DND-41 (cell line): ENCODE data around the gene PYGM.
A peak's percentile ranks its signal among the peaks of the same experiment; 100 is the strongest.

Source experiments
- ATAC-seq: fragments of 200-7000 bp; cut with Tn5 transposase; 3 replicates; pipeline ENCODE4 v1.9.1; 2021; ENCODE audit warnings: low read depth; ENCODE audit not compliant: insufficient read depth
- DNase-seq: peaks from one replicate; pipeline ENCODE4 v3.0.0-alpha.2; 2020
- H2AFZ ChIP-seq: 2 replicates; pipeline ENCODE4 v1.6.0; 2012; ENCODE audit warnings: low read depth, low read length
- H3K27ac ChIP-seq: 2 replicates; pipeline ENCODE4 v1.5.1; 2012; ENCODE audit warnings: low read length, inconsistent platforms
- H3K27me3 ChIP-seq: fragments of 200-600 bp; sonication (generic); 2 replicates; pipeline ENCODE4 v1.6.0; 2012; ENCODE audit warnings: low read length, mild to moderate bottlenecking, inconsistent platforms; ENCODE audit not compliant: insufficient read depth, poor library complexity
- H3K36me3 ChIP-seq: 2 replicates; pipeline ENCODE4 v1.5.1; 2012; ENCODE audit warnings: low read length, inconsistent platforms; ENCODE audit not compliant: insufficient read depth
- H3K4me1 ChIP-seq: 2 replicates; pipeline ENCODE4 v1.5.1; 2012; ENCODE audit warnings: mild to moderate bottlenecking, low read length; ENCODE audit not compliant: insufficient read depth
- H3K4me2 ChIP-seq: 2 replicates; pipeline ENCODE4 v1.6.0; 2012; ENCODE audit warnings: mild to moderate bottlenecking, moderate library complexity, low read length, inconsistent platforms; ENCODE audit not compliant: insufficient read depth
- H3K4me3 ChIP-seq, 2 experiments: fragments of 200-600 bp in 1 of 2; shearing (Covaris generic) in 1 of 2; 2 replicates each; pipeline ENCODE4 v1.5.1; 2012 to 2016; ENCODE audit warnings: inconsistent platforms in 2 of 2, low read length in 2 of 2, mild to moderate bottlenecking in 2 of 2, low read depth in 1 of 2, moderate library complexity in 1 of 2
- H3K79me2 ChIP-seq: 2 replicates; pipeline ENCODE4 v1.6.0; 2012; ENCODE audit warnings: low read length, inconsistent platforms; ENCODE audit not compliant: insufficient read depth
- H3K9ac ChIP-seq: 2 replicates; pipeline ENCODE4 v1.6.0; 2012; ENCODE audit warnings: low read depth, mild to moderate bottlenecking, inconsistent platforms, low read length, moderate library complexity
- H3K9me3 ChIP-seq: 2 replicates; pipeline ENCODE4 v1.5.1; 2012; ENCODE audit warnings: low read length, moderate library complexity, mild to moderate bottlenecking, inconsistent platforms; ENCODE audit not compliant: insufficient read depth, severe bottlenecking
- H4K20me1 ChIP-seq: 2 replicates; pipeline ENCODE4 v1.6.0; 2012; ENCODE audit warnings: low read length; ENCODE audit not compliant: insufficient read depth
- EZH2 ChIP-seq: IDR thresholded peaks from 3 replicates; pipeline ENCODE4 v1.6.1; 2012; ENCODE audit warnings: borderline replicate concordance, low read depth, mild to moderate bottlenecking, moderate library complexity, low read length, inconsistent platforms; ENCODE audit not compliant: severe bottlenecking
- TF ChIP-seq, protein P1 (sequence below): IDR thresholded peaks from 2 replicates; pipeline ENCODE4 v1.5.1; 2012; ENCODE audit warnings: borderline replicate concordance, low read length, moderate library complexity, mild to moderate bottlenecking; ENCODE audit not compliant: poor library complexity, severe bottlenecking; ENCODE audit errors: extremely low read depth

The PYGM gene

DNA sequence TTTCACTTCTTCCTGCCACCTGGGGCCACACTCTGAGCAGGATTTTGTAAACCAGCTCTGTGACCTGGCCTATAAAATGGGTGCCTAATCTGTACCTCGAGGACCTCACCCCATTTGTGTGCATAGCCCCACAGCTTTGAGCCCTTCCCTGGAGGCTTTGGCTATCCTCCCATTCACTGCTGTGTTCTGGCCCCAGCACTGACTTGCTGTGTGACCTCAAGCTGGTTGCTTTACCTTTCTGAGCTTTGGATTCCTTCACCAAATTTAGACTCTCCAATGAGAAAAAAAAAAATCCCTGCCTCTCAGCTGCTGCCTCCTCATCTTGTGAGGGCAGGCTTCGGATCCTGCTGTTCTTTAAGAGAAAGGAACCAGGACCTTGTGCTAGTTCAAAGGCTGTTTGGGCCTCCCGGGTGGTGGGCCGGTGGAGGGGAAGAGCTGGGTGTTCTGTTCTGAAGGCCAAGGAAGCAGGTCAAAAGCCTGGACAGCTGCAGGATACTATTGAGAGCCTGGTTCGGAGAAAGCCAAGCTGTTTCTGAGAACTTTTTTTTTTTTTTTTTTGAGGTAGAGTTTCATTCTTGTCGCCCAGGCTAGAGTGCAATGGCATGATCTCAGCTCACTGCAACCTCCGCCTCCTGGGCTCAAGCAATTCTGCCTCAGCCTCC lies 1.1 kb upstream of the PYGM start:
- H4K20me1 ChIP-seq: peaks cover 47% of the 10 kb centered on the region
- no peak overlapping the region for H3K4me2 ChIP-seq
- no peaks in the 10 kb centered on the region for H3K27me3 ChIP-seq
- no peak overlapping the region for H3K4me3 ChIP-seq
- H3K4me1 ChIP-seq: peaks cover 23% of the 10 kb centered on the region
- peaks cover 38% of the 10 kb centered on the region for H3K36me3 ChIP-seq
- peaks cover 18% of the 10 kb centered on the region for H3K79me2 ChIP-seq
- no peak overlapping the region for H2AFZ ChIP-seq
- peak; percentile 4; the same call in 1 of the 3 replicates for ATAC-seq
- DNase-seq: no peak
- TF ChIP-seq, protein P1, sequence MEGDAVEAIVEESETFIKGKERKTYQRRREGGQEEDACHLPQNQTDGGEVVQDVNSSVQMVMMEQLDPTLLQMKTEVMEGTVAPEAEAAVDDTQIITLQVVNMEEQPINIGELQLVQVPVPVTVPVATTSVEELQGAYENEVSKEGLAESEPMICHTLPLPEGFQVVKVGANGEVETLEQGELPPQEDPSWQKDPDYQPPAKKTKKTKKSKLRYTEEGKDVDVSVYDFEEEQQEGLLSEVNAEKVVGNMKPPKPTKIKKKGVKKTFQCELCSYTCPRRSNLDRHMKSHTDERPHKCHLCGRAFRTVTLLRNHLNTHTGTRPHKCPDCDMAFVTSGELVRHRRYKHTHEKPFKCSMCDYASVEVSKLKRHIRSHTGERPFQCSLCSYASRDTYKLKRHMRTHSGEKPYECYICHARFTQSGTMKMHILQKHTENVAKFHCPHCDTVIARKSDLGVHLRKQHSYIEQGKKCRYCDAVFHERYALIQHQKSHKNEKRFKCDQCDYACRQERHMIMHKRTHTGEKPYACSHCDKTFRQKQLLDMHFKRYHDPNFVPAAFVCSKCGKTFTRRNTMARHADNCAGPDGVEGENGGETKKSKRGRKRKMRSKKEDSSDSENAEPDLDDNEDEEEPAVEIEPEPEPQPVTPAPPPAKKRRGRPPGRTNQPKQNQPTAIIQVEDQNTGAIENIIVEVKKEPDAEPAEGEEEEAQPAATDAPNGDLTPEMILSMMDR: no peak
- H3K9me3 ChIP-seq: no peaks in the 10 kb centered on the region
- peak overlapping the region; percentile 12; the same call in 1 of the 2 replicates for H3K27ac ChIP-seq
- no peak overlapping the region for H3K9ac ChIP-seq

DNA sequence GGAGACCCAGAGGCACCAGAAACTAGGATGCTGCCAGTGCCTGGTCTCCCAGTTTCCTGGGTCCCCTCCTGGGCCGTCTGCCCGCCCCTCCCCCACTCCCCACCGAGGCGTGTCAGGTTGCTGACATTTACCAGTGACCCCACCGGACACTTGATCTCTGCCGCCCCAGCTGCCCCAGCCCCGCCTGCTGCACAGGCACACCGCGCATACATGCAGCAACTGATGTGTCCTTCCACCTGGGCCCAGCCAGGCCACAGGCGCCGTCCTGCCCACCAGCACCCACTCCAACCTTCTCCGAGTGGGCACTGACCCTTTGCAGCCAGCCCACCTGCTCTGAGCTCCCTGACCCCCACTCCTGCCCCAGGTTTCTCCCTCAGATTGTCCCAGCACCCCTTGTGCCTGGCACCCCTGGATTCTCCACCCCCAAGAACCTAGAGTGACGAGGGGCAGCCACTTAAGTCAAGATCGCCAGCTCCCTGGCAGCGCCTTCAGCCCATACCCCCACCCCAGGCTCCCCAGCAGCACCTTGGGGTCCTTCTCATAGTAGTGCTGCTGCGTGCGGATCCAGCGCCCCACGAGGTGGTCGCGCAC lies 548 bp downstream of the PYGM start:
- no peak overlapping the region for H2AFZ ChIP-seq
- ATAC-seq (no peak), DNase-seq (no peak)
- no peak overlapping the region for H3K4me2 ChIP-seq
- H3K9ac ChIP-seq: no peak overlapping the region
- H3K9me3 ChIP-seq: no peaks in the 10 kb centered on the region
- H3K4me3 ChIP-seq: no peak overlapping the region
- peaks cover 8% of the 10 kb centered on the region; the same call in 1 of the 2 replicates for H3K79me2 ChIP-seq
- H4K20me1 ChIP-seq: peaks cover 31% of the 10 kb centered on the region
- peaks cover 22% of the 10 kb centered on the region for H3K36me3 ChIP-seq
- no peak overlapping the region for H3K27ac ChIP-seq
- peaks cover 10% of the 10 kb centered on the region for H3K4me1 ChIP-seq
- no peaks in the 10 kb centered on the region for H3K27me3 ChIP-seq
- no peak for TF ChIP-seq EZH2

DNA sequence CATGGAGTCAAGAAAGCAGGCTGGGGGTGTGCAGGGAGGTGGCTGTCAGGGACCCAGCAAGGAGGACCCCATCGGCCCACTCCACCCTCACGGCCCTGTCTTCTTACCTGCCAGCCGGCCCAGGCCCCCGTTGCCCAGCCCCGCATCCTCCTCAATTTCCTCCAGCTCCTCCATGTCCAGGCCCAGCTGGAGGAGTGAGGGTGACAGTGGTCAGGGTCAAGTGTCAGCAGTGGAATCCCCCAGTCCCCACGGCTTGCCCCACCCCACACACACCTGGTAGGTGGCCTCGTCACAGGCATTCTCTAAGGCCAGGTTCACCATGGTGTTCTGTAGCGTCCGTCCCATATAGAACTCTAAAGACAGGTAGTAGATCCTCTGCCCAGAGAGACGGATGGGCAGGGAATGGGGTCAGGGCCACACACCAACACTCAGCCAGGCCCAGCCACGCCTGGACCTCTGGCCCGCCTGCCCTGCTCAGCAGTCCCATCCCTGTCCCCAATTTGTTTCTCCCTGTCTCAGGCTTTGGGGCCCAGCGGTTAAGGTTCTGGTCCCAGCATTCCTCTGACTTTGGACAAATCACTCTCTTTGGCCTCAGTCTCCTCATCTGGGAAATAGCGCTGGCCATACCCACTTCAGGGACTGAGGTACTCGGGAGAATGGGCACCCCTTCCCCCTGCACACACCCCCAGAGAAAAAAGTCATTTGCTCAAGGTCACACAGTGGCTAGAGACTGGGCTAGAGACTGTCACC lies 1.3 kb downstream of the PYGM start:
- no peaks in the 10 kb centered on the region for H3K27me3 ChIP-seq
- ATAC-seq (no peak), DNase-seq (no peak)
- TF ChIP-seq, protein P1: no peak
- TF ChIP-seq EZH2: no peak
- H3K9me3 ChIP-seq: no peaks in the 10 kb centered on the region
- H3K4me2 ChIP-seq: no peak overlapping the region
- H3K4me3 ChIP-seq: no peak overlapping the region
- no peak overlapping the region for H2AFZ ChIP-seq
- H3K36me3 ChIP-seq: peaks cover 14% of the 10 kb centered on the region
- H3K27ac ChIP-seq: no peak overlapping the region
- H3K4me1 ChIP-seq: peaks cover 3% of the 10 kb centered on the region
- H3K9ac ChIP-seq: no peak overlapping the region
- H3K79me2 ChIP-seq: 0 out of 2 replicates have a peak, but pooled peaks cover under 1% of the 10 kb centered on the region
- peaks cover 24% of the 10 kb centered on the region for H4K20me1 ChIP-seq

DNA sequence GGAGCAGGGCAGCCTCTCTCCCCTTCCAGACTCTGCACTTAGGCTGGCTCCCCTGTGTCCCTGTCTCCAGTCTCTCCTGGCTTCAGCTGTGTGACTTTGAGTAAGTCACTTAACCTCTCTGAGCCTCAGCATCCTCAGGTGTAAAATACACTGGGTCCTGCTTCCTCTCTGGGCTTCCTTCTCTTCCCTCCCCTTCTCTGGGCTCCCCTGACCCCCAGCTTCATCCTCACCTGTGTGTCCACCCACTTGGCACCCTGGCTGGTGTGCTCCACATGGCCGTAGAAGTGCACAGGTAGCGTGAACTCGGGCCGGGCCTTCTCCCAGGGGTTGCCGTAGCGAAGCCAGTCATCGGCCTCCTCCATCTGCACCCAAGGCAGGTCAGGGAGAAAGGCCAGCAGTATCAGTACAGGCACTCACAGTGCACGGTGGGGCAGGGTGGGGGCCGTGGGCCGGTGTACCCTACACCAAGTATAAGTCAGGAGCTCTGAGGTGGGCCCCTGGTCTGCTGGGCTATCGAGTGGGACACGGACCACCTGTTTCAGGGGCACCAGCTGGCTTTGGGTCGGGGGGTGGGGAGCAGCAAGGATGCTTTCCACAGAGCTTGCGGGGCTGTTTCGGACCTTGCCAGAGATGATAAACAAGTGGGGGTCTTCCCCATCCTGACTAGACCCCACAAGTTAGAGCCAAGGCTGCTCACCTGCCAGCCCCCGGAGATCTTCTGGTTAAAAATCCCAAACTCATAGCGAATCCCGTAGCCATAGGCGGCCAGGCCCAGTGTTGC lies 2.0 kb downstream of the PYGM start:
- Histone ChIP-seq H3K27ac (no peak overlapping the region), H3K9me3 (no peaks in the 10 kb centered on the region), H2AFZ (no peak overlapping the region), H3K9ac (no peak overlapping the region), H3K27me3 (no peaks in the 10 kb centered on the region), H3K4me2 (no peak overlapping the region), H4K20me1 (peaks cover 16% of the 10 kb centered on the region), H3K36me3 (peaks cover 7% of the 10 kb centered on the region), H3K4me3 (no peak overlapping the region), H3K4me1 (no peaks in the 10 kb centered on the region), H3K79me2 (no peaks in the 10 kb centered on the region)
- no peak for ATAC-seq
- DNase-seq: no peak
- TF ChIP-seq EZH2: no peak
- TF ChIP-seq, protein P1: no peak
